Measurements from ENCODE around the gene SPTAN1. TPM values are rescaled to one million over a fixed set of nuclear protein-coding genes. Genes with fewer than 3 reads are reported as not detected.

Gene SPTAN1
- polyA plus RNA-seq, 2 of the 4 experiments (the other 2 are of a cell fraction) = 104 to 122 TPM

DNA sequence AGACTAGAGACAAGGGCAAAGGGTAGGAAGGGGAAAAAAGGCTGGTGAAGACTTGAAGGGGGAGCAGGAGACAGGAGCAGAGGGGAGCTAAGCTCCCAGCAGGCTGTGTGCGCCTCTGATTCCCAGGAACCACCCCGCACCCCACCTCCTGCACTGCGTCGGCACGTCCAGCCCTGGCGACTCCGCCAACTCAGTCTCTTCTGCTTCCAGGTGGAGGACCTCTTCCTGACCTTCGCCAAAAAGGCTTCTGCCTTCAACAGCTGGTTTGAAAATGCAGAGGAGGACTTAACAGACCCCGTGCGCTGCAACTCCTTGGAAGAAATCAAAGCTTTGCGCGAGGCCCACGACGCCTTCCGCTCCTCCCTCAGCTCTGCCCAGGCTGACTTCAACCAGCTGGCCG, 73.8 kb downstream of the SPTAN1 start (continued):
- no peak for TF ChIP-seq KDM1A (IDR thresholded peaks at IDR 0.05; ENCODE audit: low read depth)

DNA sequence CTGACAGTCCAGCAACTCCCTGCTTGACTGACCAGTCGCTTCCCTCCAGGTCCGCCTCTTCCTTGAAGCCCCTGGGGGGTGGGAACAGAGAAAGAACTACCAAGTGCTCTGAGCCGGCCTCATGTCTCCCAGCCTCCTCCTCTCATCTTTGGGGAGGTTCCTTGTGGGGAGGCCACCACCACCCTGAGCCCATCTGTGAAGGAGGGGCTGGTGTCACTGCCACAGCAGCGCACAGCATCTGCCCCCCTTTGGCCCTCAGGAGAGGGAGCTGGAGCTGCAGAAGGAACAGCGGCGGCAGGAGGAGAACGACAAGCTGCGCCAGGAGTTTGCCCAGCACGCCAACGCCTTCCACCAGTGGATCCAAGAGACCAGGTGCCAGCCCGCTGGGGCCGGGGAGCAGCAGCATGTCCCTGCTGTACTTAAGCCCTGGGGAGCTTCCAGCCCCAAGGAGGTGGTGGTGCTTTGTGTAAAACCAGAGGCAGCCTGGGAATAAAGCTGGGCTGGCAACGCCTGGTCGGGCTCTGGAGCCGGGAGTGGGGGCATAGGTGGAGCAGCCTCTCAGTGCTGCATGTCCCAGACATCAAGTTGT, 74.8 kb downstream of the SPTAN1 start:
- Histone ChIP-seq H3K27ac (no peak overlapping the region), H3K9me3 (no peaks in the 10 kb centered on the region), H3K4me2 (no peak overlapping the region), H3K4me3 (no peak overlapping the region), H3K4me1 (peaks cover 26% of the 10 kb centered on the region)
- ChIA-PET CTCF (interaction anchor here (1.4 to 1.9 kb wide), 2 partner anchors 15 to 27 kb away, joined by 3 to 4 read pairs; no protein-coding TSS in a partner anchor), POLR2A (interaction anchor here (0.5 kb wide), 1 partner anchor 11 kb away, joined by 3 read pairs; no protein-coding TSS in a partner anchor)
- TF ChIP-seq USF2 (IDR thresholded peaks at IDR 0.05) = no peak
- no peak for TF ChIP-seq ZSCAN20 (CRISPR knock-in tag; IDR thresholded peaks at IDR 0.05)
- no peak for TF ChIP-seq ZFP36 (IDR thresholded peaks at IDR 0.05; ENCODE audit: borderline replicate concordance, partially characterized antibody)
- TF ChIP-seq CEBPB (IDR thresholded peaks at IDR 0.05) = no peak
- TF ChIP-seq HDAC2 (IDR thresholded peaks at IDR 0.05) = no peak
- no peak for TF ChIP-seq ELK1 (IDR thresholded peaks at IDR 0.05; ENCODE audit: low read depth, low read length)
- TF ChIP-seq FOXS1 (CRISPR knock-in tag; IDR thresholded peaks at IDR 0.05) = no peak
- 94% methylated on average over 14 of the region's 15 CpGs for WGBS (ENCODE audit: missing lambda C conversion rate)
- no peak for FAIRE-seq
- no peak for DNase-seq (ENCODE audit: low read depth in 1 of 2, low spot score in 1 of 2)
- peak in 1 of 2 experiments; percentile 3; a peak in 2 of 6 replicates for ATAC-seq

GRCh38 chr9:128627906-128628305, 75.5 kb downstream of the SPTAN1 start:
- FAIRE-seq = no peak
- WGBS (ENCODE audit: missing lambda C conversion rate) = 83% methylated on average over 13 of the region's 13 CpGs

DNA sequence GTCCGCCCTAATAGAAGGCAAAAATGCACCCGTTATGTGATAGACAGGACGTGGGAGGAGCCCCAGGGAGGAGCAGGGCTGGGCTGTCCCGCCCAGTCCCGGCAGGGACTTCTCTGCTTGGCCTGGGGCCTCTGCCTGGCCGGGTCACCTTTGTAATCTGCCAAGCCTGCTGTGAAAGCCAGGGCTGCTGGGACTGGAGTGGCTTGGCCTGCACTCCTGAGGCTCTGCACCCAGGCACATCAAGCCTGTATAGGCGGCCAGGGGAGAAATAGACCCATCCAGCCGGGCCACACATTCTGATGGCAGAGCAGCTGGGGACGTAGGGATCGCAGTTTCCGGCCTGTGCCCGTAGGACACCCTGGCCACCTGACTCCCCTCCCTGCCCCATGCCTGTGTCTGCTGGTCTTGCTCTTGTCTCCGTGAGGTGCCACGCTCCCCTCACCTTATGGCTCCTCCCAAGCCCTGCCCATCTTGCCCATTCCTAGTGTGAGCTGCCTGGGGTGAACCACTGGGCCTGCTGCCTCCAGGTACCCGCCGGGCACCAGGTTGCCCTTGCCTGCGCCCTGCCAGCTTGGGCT, 76.2 kb downstream of the SPTAN1 start:
- no peak overlapping the region for H3K4me3 ChIP-seq
- ChIA-PET CTCF (interaction anchor here (1.0 kb wide), 2 partner anchors 24 to 32 kb away, joined by 3 read pairs; no protein-coding TSS in a partner anchor), POLR2A (no interaction called here)
- peaks cover 30% of the 10 kb centered on the region for H3K4me1 ChIP-seq
- H3K27ac ChIP-seq = peak overlapping the region; percentile 28 to 74; a peak in 3 of 6 replicates
- no peak for FAIRE-seq
- H3K9me3 ChIP-seq = no peaks in the 10 kb centered on the region
- TF ChIP-seq EHF (CRISPR knock-in tag; IDR thresholded peaks at IDR 0.05) = no peak
- 0 out of 2 replicates have a peak, but pooled peaks have one; percentile 3 for TF ChIP-seq ZC3H11A (IDR thresholded peaks at IDR 0.05)
- 79% methylated on average over 17 of the region's 17 CpGs for WGBS (ENCODE audit: missing lambda C conversion rate)
- no peak for DNase-seq (ENCODE audit: low read depth in 1 of 2, low spot score in 1 of 2)
- peak overlapping the region; percentile 31; the same call in 1 of the 3 replicates for H3K4me2 ChIP-seq
- ATAC-seq = peak; percentile 40 to 66

More at GRCh38 chr9:128627906-128628305, 75.5 kb downstream of the SPTAN1 start:
- H3K4me1 ChIP-seq = peaks cover 26% of the 10 kb centered on the region
- no peak overlapping the region for H3K4me3 ChIP-seq
- H3K4me2 ChIP-seq = no peak overlapping the region
- DNase-seq (ENCODE audit: low read depth in 1 of 2, low spot score in 1 of 2) (no peak), ATAC-seq (peak; percentile 3 to 7; a peak in 2 of 6 replicates)
- peak overlapping the region in 1 of 2 experiments; percentile 74; a peak in 3 of 6 replicates for H3K27ac ChIP-seq
- no peak for TF ChIP-seq RAD21 (conservative IDR thresholded peaks at IDR 0.05 in 1 of 2, IDR thresholded peaks at IDR 0.05 in 1 of 2)
- TF ChIP-seq NPAS2 (CRISPR knock-in tag; IDR thresholded peaks at IDR 0.05; ENCODE audit: borderline replicate concordance) = no peak
- TF ChIP-seq CBX2 (IDR thresholded peaks at IDR 0.05; ENCODE audit: borderline replicate concordance, low read depth) = no peak
- TF ChIP-seq USF2 (IDR thresholded peaks at IDR 0.05) = no peak
- TF ChIP-seq NFE2L2 (conservative IDR thresholded peaks at IDR 0.05; ENCODE audit: low read length) = no peak
- no peak for TF ChIP-seq ZSCAN20 (CRISPR knock-in tag; IDR thresholded peaks at IDR 0.05)
- no peak for TF ChIP-seq TFCP2L1 (CRISPR knock-in tag; IDR thresholded peaks at IDR 0.05)
- TF ChIP-seq, protein P1, sequence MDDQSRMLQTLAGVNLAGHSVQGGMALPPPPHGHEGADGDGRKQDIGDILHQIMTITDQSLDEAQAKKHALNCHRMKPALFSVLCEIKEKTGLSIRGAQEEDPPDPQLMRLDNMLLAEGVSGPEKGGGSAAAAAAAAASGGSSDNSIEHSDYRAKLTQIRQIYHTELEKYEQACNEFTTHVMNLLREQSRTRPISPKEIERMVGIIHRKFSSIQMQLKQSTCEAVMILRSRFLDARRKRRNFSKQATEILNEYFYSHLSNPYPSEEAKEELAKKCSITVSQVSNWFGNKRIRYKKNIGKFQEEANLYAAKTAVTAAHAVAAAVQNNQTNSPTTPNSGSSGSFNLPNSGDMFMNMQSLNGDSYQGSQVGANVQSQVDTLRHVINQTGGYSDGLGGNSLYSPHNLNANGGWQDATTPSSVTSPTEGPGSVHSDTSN (IDR thresholded peaks at IDR 0.05) = no peak
- POLR2A ChIA-PET = interaction anchor here (0.5 kb wide), 1 partner anchor 10 kb away, joined by 3 read pairs; no protein-coding TSS in a partner anchor
- H3K9me3 ChIP-seq = no peaks in the 10 kb centered on the region
- CTCF ChIA-PET = interaction anchor here (1.4 to 1.9 kb wide), 2 partner anchors 16 to 26 kb away, joined by 3 to 4 read pairs; no protein-coding TSS in a partner anchor

Measured in A549 (cell line).